Measurements from ENCODE around the gene JARID2.

Gene JARID2

DNA sequence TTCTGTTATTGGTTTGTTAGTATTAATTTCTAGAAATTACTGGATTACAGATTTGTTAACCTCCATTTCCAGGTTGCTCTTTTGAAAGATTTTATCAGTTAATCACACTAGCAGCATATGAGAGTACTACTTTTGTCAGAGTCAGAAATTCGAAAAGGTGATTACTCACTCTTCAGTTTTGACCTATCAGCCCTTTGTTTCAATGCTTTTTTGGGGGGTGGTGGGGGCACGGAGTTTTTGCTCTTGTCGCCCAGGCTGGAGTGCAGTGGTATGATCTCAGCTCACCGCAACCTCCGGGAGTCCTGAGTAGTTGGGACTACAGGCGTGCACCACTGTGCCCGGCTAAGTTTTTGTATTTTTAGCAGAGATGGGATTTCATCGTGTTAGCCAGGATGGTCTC, 149.2 kb downstream of the JARID2 start:
- WGBS, 2 donors (ENCODE audit: extremely low coverage in 2 of 2, insufficient read length in 2 of 2, insufficient replicate concordance in 1 of 2): no CpG with 5 or more reads among the region's 8 CpGs
- Histone ChIP-seq H3K27ac (replicated peaks; ENCODE audit: low read length) (no peak overlapping the region), H2AFZ (ENCODE audit: low read length) (no peak overlapping the region), H2BK5ac (ENCODE audit: low read length) (no peak overlapping the region), H3K4me3 (ENCODE audit: low read length in 2 of 2) (no peak overlapping the region), H3K14ac (ENCODE audit: low read length) (no peak overlapping the region), H3K9me3 (replicated peaks in 1 of 2; ENCODE audit: control insufficient read depth in 2 of 2, insufficient read depth in 1 of 2, low read depth in 1 of 2, low read length in 2 of 2) (peaks cover 4 to 16% of the 10 kb centered on the region in 2 donors), H3K36me3 (replicated peaks in 1 of 2; ENCODE audit: control insufficient read depth in 2 of 2, insufficient read depth in 2 of 2, low read length in 2 of 2) (no peaks in the 10 kb centered on the region), H2AK5ac (ENCODE audit: low read depth, low read length) (no peak overlapping the region), H3K4me1 (ENCODE audit: control insufficient read depth in 2 of 2, insufficient read depth in 1 of 2, low read depth in 1 of 2, low read length in 2 of 2) (peaks cover 6 to 16% of the 10 kb centered on the region in 2 donors), H3K79me1 (ENCODE audit: low read depth, low read length) (peaks cover 6% of the 10 kb centered on the region), H3K23ac (ENCODE audit: low read depth, low read length, poor library complexity) (no peak overlapping the region), H4K91ac (ENCODE audit: low read depth, low read length, poor library complexity) (no peak overlapping the region), H2BK15ac (ENCODE audit: low read length) (no peak overlapping the region), H2BK120ac (ENCODE audit: low read depth, low read length) (no peak overlapping the region), H3K4me2 (ENCODE audit: insufficient read depth, low read length, poor library complexity, severe bottlenecking) (no peak overlapping the region), H3K27me3 (ENCODE audit: control insufficient read depth in 3 of 3, insufficient read depth in 3 of 3, low read depth in 1 of 3, low read length in 3 of 3) (no peaks in the 10 kb centered on the region), H3K4ac (ENCODE audit: low read length) (no peak overlapping the region), H3K9ac (ENCODE audit: low read depth, low read length, poor library complexity) (no peak overlapping the region), H3K18ac (ENCODE audit: low read length) (no peak overlapping the region), H4K8ac (ENCODE audit: low read depth, low read length) (no peak overlapping the region), H2BK12ac (ENCODE audit: low read length) (no peak overlapping the region)
- DNase-seq (ENCODE audit: low spot score): no peak

DNA sequence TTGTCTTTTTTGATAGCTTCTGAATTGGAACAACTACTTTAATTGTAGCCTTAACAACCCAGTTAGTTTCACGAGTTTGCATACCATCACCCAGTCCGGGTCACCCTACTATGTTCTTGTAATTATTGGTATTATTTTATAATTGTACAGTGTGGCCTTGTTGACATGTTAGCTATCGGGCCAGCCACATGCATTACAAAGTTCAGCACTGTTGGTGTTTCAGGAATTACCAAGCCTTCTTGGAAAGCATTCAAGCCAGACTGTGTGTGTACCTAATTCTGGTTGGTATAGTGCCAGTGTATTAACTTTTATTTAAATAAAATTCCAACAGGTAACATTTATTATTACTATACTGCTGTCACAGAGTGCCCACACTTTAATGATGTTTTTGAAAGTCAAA, 150.9 kb downstream of the JARID2 start:
- Histone ChIP-seq H2AK5ac (ENCODE audit: low read depth, low read length) (no peak overlapping the region), H2BK5ac (ENCODE audit: low read length) (no peak overlapping the region), H3K23ac (ENCODE audit: low read depth, low read length, poor library complexity) (no peak overlapping the region), H2BK15ac (ENCODE audit: low read length) (no peak overlapping the region), H3K9ac (ENCODE audit: low read depth, low read length, poor library complexity) (no peak overlapping the region), H2BK120ac (ENCODE audit: low read depth, low read length) (no peak overlapping the region), H3K9me3 (replicated peaks in 1 of 2; ENCODE audit: control insufficient read depth in 2 of 2, insufficient read depth in 1 of 2, low read depth in 1 of 2, low read length in 2 of 2) (peaks cover 4 to 16% of the 10 kb centered on the region in 2 donors), H4K8ac (ENCODE audit: low read depth, low read length) (no peak overlapping the region), H2AFZ (ENCODE audit: low read length) (no peak overlapping the region), H3K27ac (replicated peaks; ENCODE audit: low read length) (no peak overlapping the region), H3K4ac (ENCODE audit: low read length) (no peak overlapping the region), H3K4me2 (ENCODE audit: insufficient read depth, low read length, poor library complexity, severe bottlenecking) (no peak overlapping the region), H3K27me3 (ENCODE audit: control insufficient read depth in 3 of 3, insufficient read depth in 3 of 3, low read depth in 1 of 3, low read length in 3 of 3) (no peaks in the 10 kb centered on the region), H3K14ac (ENCODE audit: low read length) (no peak overlapping the region), H2BK12ac (ENCODE audit: low read length) (no peak overlapping the region), H3K4me3 (ENCODE audit: low read length in 2 of 2) (no peak overlapping the region), H3K36me3 (replicated peaks in 1 of 2; ENCODE audit: control insufficient read depth in 2 of 2, insufficient read depth in 2 of 2, low read length in 2 of 2) (no peaks in the 10 kb centered on the region), H4K91ac (ENCODE audit: low read depth, low read length, poor library complexity) (no peak overlapping the region), H3K4me1 (ENCODE audit: control insufficient read depth in 2 of 2, insufficient read depth in 1 of 2, low read depth in 1 of 2, low read length in 2 of 2) (peaks cover 10 to 13% of the 10 kb centered on the region in 2 donors), H3K79me1 (ENCODE audit: low read depth, low read length) (peaks cover 4% of the 10 kb centered on the region), H3K18ac (ENCODE audit: low read length) (no peak overlapping the region)
- DNase-seq (ENCODE audit: low spot score): no peak
- no CpG with 5 or more reads among the region's 3 CpGs for WGBS, 2 donors (ENCODE audit: extremely low coverage in 2 of 2, insufficient read length in 2 of 2, insufficient replicate concordance in 1 of 2)

DNA sequence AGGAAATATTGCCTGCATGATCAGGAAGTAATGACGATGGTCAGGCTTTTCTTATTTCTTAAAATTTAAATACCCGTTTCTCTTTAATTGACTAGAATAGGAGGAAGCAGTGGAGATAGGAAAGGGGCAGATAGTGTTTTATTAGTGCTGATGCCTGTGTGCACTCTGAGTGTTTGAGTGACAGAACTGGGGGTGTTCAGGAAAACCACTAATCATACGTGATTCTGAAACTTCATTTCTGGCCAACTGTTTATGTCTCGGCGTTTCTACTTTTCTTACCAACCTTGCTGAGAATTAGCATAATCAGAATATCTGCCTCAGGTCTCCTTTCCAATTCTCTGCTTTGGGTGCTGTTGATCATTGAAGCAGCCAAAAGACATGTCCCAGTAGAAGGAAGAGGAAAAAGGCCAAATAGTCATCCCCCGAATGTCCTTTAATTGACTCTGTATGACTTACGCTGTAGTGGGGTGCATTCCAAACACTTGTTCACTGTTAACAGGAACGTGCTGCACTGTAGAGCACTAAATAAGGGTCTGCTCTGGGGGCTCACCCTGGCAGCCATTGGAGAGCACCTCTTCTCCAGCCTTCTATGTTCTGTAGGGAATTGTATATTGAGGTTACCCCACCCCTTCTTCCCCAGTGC, 152.9 kb downstream of the JARID2 start:
- no peak overlapping the region for H4K8ac ChIP-seq (ENCODE audit: low read depth, low read length)
- H3K23ac ChIP-seq (ENCODE audit: low read depth, low read length, poor library complexity): no peak overlapping the region
- no peak overlapping the region for H2BK5ac ChIP-seq (ENCODE audit: low read length)
- no peaks in the 10 kb centered on the region for H3K27me3 ChIP-seq (ENCODE audit: control insufficient read depth in 3 of 3, insufficient read depth in 3 of 3, low read depth in 1 of 3, low read length in 3 of 3)
- H3K36me3 ChIP-seq (replicated peaks in 1 of 2; ENCODE audit: control insufficient read depth in 2 of 2, insufficient read depth in 2 of 2, low read length in 2 of 2): no peaks in the 10 kb centered on the region
- H3K4ac ChIP-seq (ENCODE audit: low read length): no peak overlapping the region
- no peak for DNase-seq (ENCODE audit: low spot score)
- WGBS, 2 donors (ENCODE audit: extremely low coverage in 2 of 2, insufficient read length in 2 of 2, insufficient replicate concordance in 1 of 2): no CpG with 5 or more reads among the region's 8 CpGs
- no peak overlapping the region for H3K4me3 ChIP-seq (ENCODE audit: low read length in 2 of 2)
- H4K91ac ChIP-seq (ENCODE audit: low read depth, low read length, poor library complexity): no peak overlapping the region
- peaks cover 21 to 31% of the 10 kb centered on the region in 2 donors for H3K4me1 ChIP-seq (ENCODE audit: control insufficient read depth in 2 of 2, insufficient read depth in 1 of 2, low read depth in 1 of 2, low read length in 2 of 2)
- no peak overlapping the region for H2AFZ ChIP-seq (ENCODE audit: low read length)
- no peak overlapping the region for H2BK120ac ChIP-seq (ENCODE audit: low read depth, low read length)
- peaks cover 1% of the 10 kb centered on the region for H3K79me1 ChIP-seq (ENCODE audit: low read depth, low read length)
- H2BK12ac ChIP-seq (ENCODE audit: low read length): no peak overlapping the region
- H3K4me2 ChIP-seq (ENCODE audit: insufficient read depth, low read length, poor library complexity, severe bottlenecking): no peak overlapping the region
- peaks cover 4 to 8% of the 10 kb centered on the region in 2 donors for H3K9me3 ChIP-seq (replicated peaks in 1 of 2; ENCODE audit: control insufficient read depth in 2 of 2, insufficient read depth in 1 of 2, low read depth in 1 of 2, low read length in 2 of 2)
- H3K27ac ChIP-seq (replicated peaks; ENCODE audit: low read length): no peak overlapping the region
- no peak overlapping the region for H2BK15ac ChIP-seq (ENCODE audit: low read length)
- H3K9ac ChIP-seq (ENCODE audit: low read depth, low read length, poor library complexity): no peak overlapping the region
- no peak overlapping the region for H3K14ac ChIP-seq (ENCODE audit: low read length)
- no peak overlapping the region for H2AK5ac ChIP-seq (ENCODE audit: low read depth, low read length)
- no peak overlapping the region for H3K18ac ChIP-seq (ENCODE audit: low read length)

DNA sequence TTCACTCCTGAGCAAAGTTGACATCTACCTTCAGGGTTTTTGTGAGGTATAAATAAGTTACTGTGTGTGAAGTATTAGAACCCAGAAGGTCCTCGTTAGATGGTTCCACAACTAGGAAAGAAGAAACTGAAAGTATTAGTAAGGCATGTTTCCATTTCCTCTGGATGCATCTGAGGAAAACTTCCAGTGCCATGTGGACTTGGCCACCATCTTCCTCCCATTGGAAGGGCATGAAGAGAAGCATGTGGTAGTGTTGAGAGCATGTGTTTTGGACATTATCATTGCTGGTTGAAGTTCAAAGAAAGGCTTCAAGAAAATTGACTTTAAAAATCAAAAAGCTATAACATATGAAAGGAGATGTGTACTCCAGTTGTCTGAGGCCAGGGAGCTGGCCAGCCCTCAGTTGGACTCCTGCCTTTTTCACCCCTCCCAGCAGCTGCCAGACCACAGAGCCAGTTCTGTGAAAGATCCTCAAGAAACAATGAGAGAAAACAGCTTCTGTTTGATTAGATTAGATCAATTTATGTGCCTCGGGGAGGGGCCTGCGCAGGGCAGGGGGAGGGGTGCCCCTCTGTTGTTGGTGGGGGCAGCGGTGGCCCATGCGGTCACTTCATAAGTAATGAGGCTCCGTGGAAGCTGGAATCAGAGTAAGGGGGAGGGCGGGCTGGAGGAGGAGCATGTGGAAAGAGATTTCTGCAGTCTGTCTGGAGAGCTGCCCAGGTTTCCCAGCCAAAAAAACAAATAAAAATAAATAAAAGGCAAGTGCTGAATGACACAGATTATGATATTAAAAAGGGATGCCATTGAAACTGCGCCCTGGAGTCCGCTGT, 154.0 kb downstream of the JARID2 start:
- no peaks in the 10 kb centered on the region for H3K36me3 ChIP-seq (replicated peaks in 1 of 2; ENCODE audit: control insufficient read depth in 2 of 2, insufficient read depth in 2 of 2, low read length in 2 of 2)
- H3K18ac ChIP-seq (ENCODE audit: low read length): no peak overlapping the region
- H3K79me1 ChIP-seq (ENCODE audit: low read depth, low read length): no peaks in the 10 kb centered on the region
- WGBS, 2 donors (ENCODE audit: extremely low coverage in 2 of 2, insufficient read length in 2 of 2, insufficient replicate concordance in 1 of 2): no CpG with 5 or more reads among the region's 9 CpGs
- H3K4me2 ChIP-seq (ENCODE audit: insufficient read depth, low read length, poor library complexity, severe bottlenecking): no peak overlapping the region
- no peak overlapping the region for H4K91ac ChIP-seq (ENCODE audit: low read depth, low read length, poor library complexity)
- no peak overlapping the region for H3K4ac ChIP-seq (ENCODE audit: low read length)
- no peak overlapping the region for H3K23ac ChIP-seq (ENCODE audit: low read depth, low read length, poor library complexity)
- H3K27ac ChIP-seq (replicated peaks; ENCODE audit: low read length): peak overlapping the region; percentile 66
- no peak overlapping the region for H3K9ac ChIP-seq (ENCODE audit: low read depth, low read length, poor library complexity)
- peak overlapping the region; percentile 4 for H2BK5ac ChIP-seq (ENCODE audit: low read length)
- H3K4me3 ChIP-seq (ENCODE audit: low read length in 2 of 2): peak overlapping the region in 1 of 2 donors; percentile 47
- H2AK5ac ChIP-seq (ENCODE audit: low read depth, low read length): no peak overlapping the region
- H2AFZ ChIP-seq (ENCODE audit: low read length): peak overlapping the region; percentile 32
- H3K9me3 ChIP-seq (replicated peaks in 1 of 2; ENCODE audit: control insufficient read depth in 2 of 2, insufficient read depth in 1 of 2, low read depth in 1 of 2, low read length in 2 of 2): no peaks in the 10 kb centered on the region
- H2BK15ac ChIP-seq (ENCODE audit: low read length): no peak overlapping the region
- H3K4me1 ChIP-seq (ENCODE audit: control insufficient read depth in 2 of 2, insufficient read depth in 1 of 2, low read depth in 1 of 2, low read length in 2 of 2): peaks cover 28 to 41% of the 10 kb centered on the region in 2 donors
- no peak overlapping the region for H3K14ac ChIP-seq (ENCODE audit: low read length)
- DNase-seq (ENCODE audit: low spot score): no peak
- H4K8ac ChIP-seq (ENCODE audit: low read depth, low read length): no peak overlapping the region
- H2BK12ac ChIP-seq (ENCODE audit: low read length): no peak overlapping the region
- H2BK120ac ChIP-seq (ENCODE audit: low read depth, low read length): no peak overlapping the region
- no peaks in the 10 kb centered on the region for H3K27me3 ChIP-seq (ENCODE audit: control insufficient read depth in 3 of 3, insufficient read depth in 3 of 3, low read depth in 1 of 3, low read length in 3 of 3)

Measured in neuronal stem cell (in vitro differentiated cells).